B cell (primary cell): ENCODE data around the gene GTF2H4. TPM values are rescaled to one million over a fixed set of nuclear protein-coding genes. Genes with fewer than 3 reads are reported as not detected.

Experiments used
- ATAC-seq: fragments of 200-7000 bp; cut with Tn5 transposase; one replicate; pipeline ENCODE4 v1.10.0; 2021; ENCODE audit warnings: low read depth, mild to moderate bottlenecking, moderate number of reproducible peaks, moderate library complexity
- CTCF ChIA-PET: fragments of 350-600 bp; sonication (Branson Sonifier 250); formaldehyde crosslinking; loops from one replicate; lab custom pipeline; 2021; ENCODE audit warnings: antibody characterized with exemption, inconsistent platforms; lab: Charles Lee
- POLR2A ChIA-PET: fragments of 350-600 bp; sonication (Branson Sonifier 250); formaldehyde crosslinking; loops from one replicate; lab custom pipeline; 2021; ENCODE audit warnings: antibody characterized with exemption; lab: Charles Lee
- DNase-seq: peaks from one replicate; pipeline ENCODE4 v3.0.0; 2013
- H2AFZ ChIP-seq: 2 replicates; pipeline ENCODE4 v1.6.1; 2012; ENCODE audit warnings: mild to moderate bottlenecking, low read depth, low read length; ENCODE audit not compliant: insufficient read depth, poor library complexity, severe bottlenecking
- H3K27ac ChIP-seq, 2 donors: 1 replicate in 1 of 2; 2 replicates in 1 of 2; pipeline ENCODE4 v1.5.1; 2012 to 2013; ENCODE audit warnings: low read length in 2 of 2, mild to moderate bottlenecking in 2 of 2, moderate library complexity in 1 of 2
- H3K27me3 ChIP-seq, 4 experiments: fragments of 200-600 bp in 1 of 4; sonication (generic) in 1 of 4; replicated peaks in 1 of 4; 1 replicate in 2 of 4; 2 replicates in 2 of 4; pipeline versions ENCODE4 v1.6.1 to v1.7.0; 2013 to 2016; ENCODE audit warnings: low read length in 3 of 4, mild to moderate bottlenecking in 2 of 4, mixed read lengths in 1 of 4, moderate library complexity in 1 of 4; ENCODE audit not compliant: insufficient read depth in 4 of 4, control insufficient read depth in 3 of 4; ENCODE audit errors: control extremely low read depth in 1 of 4
- H3K36me3 ChIP-seq, 2 experiments: replicated peaks in 1 of 2; 1 replicate in 1 of 2; 2 replicates in 1 of 2; pipeline versions ENCODE4 v1.6.1 to v1.7.1; 2013; ENCODE audit warnings: low read length in 1 of 2; ENCODE audit not compliant: insufficient read depth in 2 of 2, control insufficient read depth in 1 of 2; ENCODE audit errors: control extremely low read depth in 1 of 2, extremely low read depth in 1 of 2
- H3K4me1 ChIP-seq, 2 donors: fragments of 200-600 bp in 1 of 2; sonication (generic) in 1 of 2; 1 replicate in 1 of 2; 2 replicates in 1 of 2; pipeline versions ENCODE4 v1.5.1 to v1.6.1; 2013 to 2017; ENCODE audit warnings: low read length in 2 of 2; ENCODE audit not compliant: control insufficient read depth in 2 of 2, insufficient read depth in 2 of 2
- H3K4me2 ChIP-seq: replicated peaks from 2 replicates; pipeline ENCODE3; 2012; ENCODE audit warnings: mild to moderate bottlenecking, low read depth, low read length; ENCODE audit not compliant: poor library complexity, severe bottlenecking
- H3K4me3 ChIP-seq, 5 experiments: fragments of 200-600 bp in 1 of 5; sonication (generic) in 1 of 5; 1 replicate in 3 of 5; 2 replicates in 2 of 5; pipeline versions ENCODE4 v1.5.1 to v1.7.0; 2011 to 2016; ENCODE audit warnings: low read length in 4 of 5, mild to moderate bottlenecking in 4 of 5, low read depth in 2 of 5, control low read depth in 1 of 5, moderate library complexity in 1 of 5; ENCODE audit not compliant: insufficient read depth in 1 of 5; ENCODE audit errors: control extremely low read depth in 1 of 5, extremely low read depth in 1 of 5
- H3K79me2 ChIP-seq: fragments of 200-600 bp; sonication (generic); one replicate; pipeline ENCODE4 v1.6.0; 2016; ENCODE audit warnings: low read length; ENCODE audit not compliant: control insufficient read depth, insufficient read depth
- H3K9ac ChIP-seq: fragments of 200-600 bp; sonication (generic); 2 replicates; pipeline ENCODE4 v1.6.1; 2017; ENCODE audit warnings: mild to moderate bottlenecking, low read length, moderate library complexity
- H3K9me3 ChIP-seq, 3 donors: one replicate each; pipeline versions ENCODE4 v1.6.1 to v1.7.1; 2013; ENCODE audit warnings: low read length in 2 of 3; ENCODE audit not compliant: control insufficient read depth in 2 of 3, insufficient read depth in 1 of 3; ENCODE audit errors: control extremely low read depth in 1 of 3
- H4K20me1 ChIP-seq: 2 replicates; pipeline ENCODE4 v1.6.0; 2012; ENCODE audit warnings: mild to moderate bottlenecking, low read length; ENCODE audit not compliant: insufficient read depth, control insufficient read depth, poor library complexity, severe bottlenecking
- H3K27ac Mint-ChIP-seq: one replicate; pipeline ENCODE4 v1.8.0; 2021; ENCODE audit warnings: mixed read lengths
- H3K27me3 Mint-ChIP-seq: one replicate; pipeline ENCODE4 v1.8.0; 2021; ENCODE audit warnings: mixed read lengths
- H3K4me1 Mint-ChIP-seq: one replicate; pipeline ENCODE4 v1.8.0; 2021; ENCODE audit warnings: mixed read lengths
- H3K4me3 Mint-ChIP-seq: one replicate; pipeline ENCODE4 v1.8.0; 2021; ENCODE audit warnings: mixed read lengths
- H3K9me3 Mint-ChIP-seq: one replicate; pipeline ENCODE4 v1.8.0; 2022; ENCODE audit warnings: mixed read lengths; ENCODE audit not compliant: insufficient read depth
- EZH2 ChIP-seq: IDR thresholded peaks from 2 replicates; pipeline ENCODE4 v1.6.1; 2012; ENCODE audit warnings: borderline replicate concordance, low read depth, mild to moderate bottlenecking, moderate library complexity, low read length; ENCODE audit not compliant: insufficient read depth, poor library complexity, severe bottlenecking
- WGBS: methylation state at CpG from one replicate; pipeline ENCODE4 v1.1.5; 2013; ENCODE audit warnings: missing lambda C conversion rate; ENCODE audit not compliant: insufficient coverage; 5-methylcytosine and 5-hydroxymethylcytosine counted together
- intact Hi-C: fragments of 100-400 bp; cut with micrococcal nuclease; formaldehyde crosslinking; loops from one replicate; pipeline ENCODE4 v1.10.0; 2022
- polyA plus RNA-seq: library from polyadenylated mRNA; depleted of rRNA; stranded (reverse); fragments of >200 nt; gene quantifications from 2 replicates; pipeline ENCODE4 v1.2.3, GENCODE V29; 2012
- total RNA-seq, 2 donors: library from RNA; stranded (reverse); fragments of 120-200 nt in 1 of 2; gene quantifications; 1 replicate in 1 of 2; 2 replicates in 1 of 2; pipeline versions ENCODE4 v1.2.3 to v1.2.4, GENCODE V29; 2013 to 2022
- TF ChIP-seq, protein P1 (sequence below): fragments of 200-600 bp; IDR thresholded peaks from one replicate; pipeline ENCODE4 v1.8.0; 2022; ENCODE audit warnings: antibody characterized with exemption, mild to moderate bottlenecking

GTF2H4 gene
- total and polyA plus RNA-seq, 2 donors (not counting 1 experiment from before 2014, with no cell fraction given) = 30.2 to 38.4 TPM

DNA sequence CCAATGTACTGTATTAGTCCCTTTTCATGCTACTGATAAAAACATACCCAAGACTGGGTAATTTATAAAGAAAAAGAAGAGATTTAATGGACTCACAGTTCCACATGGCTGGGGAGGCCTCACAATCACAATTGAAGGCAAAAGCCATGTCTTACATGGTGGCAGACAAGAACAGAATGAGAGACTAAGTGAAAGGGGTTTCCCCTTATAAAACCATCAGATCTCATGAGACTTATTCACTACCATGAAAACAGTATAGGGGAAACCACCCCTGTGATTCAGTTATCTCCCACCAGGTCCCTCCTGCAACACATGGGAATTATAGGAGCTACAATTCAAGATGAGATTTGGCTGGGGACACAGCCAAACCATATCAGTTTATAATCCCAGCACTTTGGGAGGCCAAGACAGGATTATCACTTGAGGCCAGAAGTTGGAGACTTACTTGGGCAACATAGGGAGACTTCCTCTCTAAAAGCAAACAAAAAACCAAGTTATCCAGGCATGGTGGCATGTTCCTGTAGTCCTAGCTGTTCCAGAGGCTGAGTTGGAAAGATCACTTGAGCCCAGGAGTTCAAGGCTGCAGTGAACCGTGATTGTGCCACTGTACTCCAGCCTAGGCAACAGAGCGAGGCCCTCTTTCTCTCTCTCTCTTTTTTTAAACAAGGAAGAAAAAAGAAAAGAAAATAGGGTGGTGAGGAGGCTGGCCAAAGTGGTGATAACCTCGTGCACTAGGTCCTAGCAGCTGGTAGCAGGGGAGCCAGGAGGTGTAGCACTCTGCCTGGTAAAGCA lies 46.6 kb upstream of the GTF2H4 start:
- H3K27me3 Mint-ChIP-seq = peaks cover 29% of the 10 kb centered on the region
- Histone ChIP-seq H2AFZ (no peak overlapping the region), H3K36me3 (no peaks in the 10 kb centered on the region), H3K9me3 (peaks cover 0 to 21% (median 16%) of the 10 kb centered on the region in 3 donors), H4K20me1 (no peaks in the 10 kb centered on the region), H3K4me2 (no peak overlapping the region), H3K4me3 (no peak overlapping the region), H3K9ac (no peak overlapping the region), H3K79me2 (no peaks in the 10 kb centered on the region), H3K27ac (no peak overlapping the region), H3K4me1 (no peaks in the 10 kb centered on the region), H3K27me3 (peaks cover 0 to 8% (median 0%) of the 10 kb centered on the region in 4 experiments)
- H3K9me3 Mint-ChIP-seq = peaks cover 4% of the 10 kb centered on the region
- ATAC-seq = no peak
- no peak overlapping the region for H3K4me3 Mint-ChIP-seq
- peaks cover 9% of the 10 kb centered on the region for H3K4me1 Mint-ChIP-seq
- CTCF ChIA-PET = interaction anchor here (1.7 kb wide), 1 partner anchor 33 kb away, joined by 6 read pairs; no protein-coding TSS in a partner anchor
- intact Hi-C loops = no loop called here
- 56% methylated on average over 1 of the region's 3 CpGs for whole genome bisulfite sequencing
- no peak for TF ChIP-seq EZH2
- TF ChIP-seq, protein P1, sequence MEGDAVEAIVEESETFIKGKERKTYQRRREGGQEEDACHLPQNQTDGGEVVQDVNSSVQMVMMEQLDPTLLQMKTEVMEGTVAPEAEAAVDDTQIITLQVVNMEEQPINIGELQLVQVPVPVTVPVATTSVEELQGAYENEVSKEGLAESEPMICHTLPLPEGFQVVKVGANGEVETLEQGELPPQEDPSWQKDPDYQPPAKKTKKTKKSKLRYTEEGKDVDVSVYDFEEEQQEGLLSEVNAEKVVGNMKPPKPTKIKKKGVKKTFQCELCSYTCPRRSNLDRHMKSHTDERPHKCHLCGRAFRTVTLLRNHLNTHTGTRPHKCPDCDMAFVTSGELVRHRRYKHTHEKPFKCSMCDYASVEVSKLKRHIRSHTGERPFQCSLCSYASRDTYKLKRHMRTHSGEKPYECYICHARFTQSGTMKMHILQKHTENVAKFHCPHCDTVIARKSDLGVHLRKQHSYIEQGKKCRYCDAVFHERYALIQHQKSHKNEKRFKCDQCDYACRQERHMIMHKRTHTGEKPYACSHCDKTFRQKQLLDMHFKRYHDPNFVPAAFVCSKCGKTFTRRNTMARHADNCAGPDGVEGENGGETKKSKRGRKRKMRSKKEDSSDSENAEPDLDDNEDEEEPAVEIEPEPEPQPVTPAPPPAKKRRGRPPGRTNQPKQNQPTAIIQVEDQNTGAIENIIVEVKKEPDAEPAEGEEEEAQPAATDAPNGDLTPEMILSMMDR = no peak
- no peak overlapping the region for H3K27ac Mint-ChIP-seq
- DNase-seq = no peak
- POLR2A ChIA-PET = no interaction called here
